GM23338 (cell line): Measurements from ENCODE around the gene FOXO3. TPM values are rescaled to one million over a fixed set of nuclear protein-coding genes. Genes with fewer than 3 reads are reported as not detected.

ENCODE experiments used
- ATAC-seq: fragments of 200-7000 bp; cut with Tn5 transposase; 3 replicates; pipeline ENCODE4 v1.9.1; 2020
- DNase-seq: peaks from one replicate; pipeline ENCODE4 v3.0.0-alpha.2; 2015; ENCODE audit warnings: low spot score
- H2AFZ ChIP-seq: fragments of 200-600 bp; sonication (generic); 2 replicates; pipeline ENCODE4 v1.8.0; 2016; ENCODE audit warnings: antibody characterized with exemption, mild to moderate bottlenecking, moderate library complexity
- H3F3A ChIP-seq: fragments of 200-600 bp; sonication (generic); replicated peaks from 2 replicates; pipeline ENCODE4 v1.8.0; 2017; ENCODE audit warnings: antibody characterized with exemption, mixed run types, low read depth
- H3K27ac ChIP-seq: fragments of 200-600 bp; sonication (generic); 2 replicates; pipeline ENCODE4 v1.6.1; 2016; ENCODE audit warnings: low read depth
- H3K27me3 ChIP-seq: fragments of 200-600 bp; sonication (generic); 2 replicates; pipeline ENCODE4 v1.8.0; 2016; ENCODE audit warnings: mild to moderate bottlenecking, mixed run types, moderate library complexity; ENCODE audit not compliant: insufficient read depth
- H3K36me3 ChIP-seq: fragments of 200-600 bp; sonication (generic); 2 replicates; pipeline ENCODE4 v1.8.0; 2016; ENCODE audit warnings: mild to moderate bottlenecking; ENCODE audit not compliant: insufficient read depth
- H3K4me1 ChIP-seq: fragments of 200-600 bp; sonication (generic); 2 replicates; pipeline ENCODE4 v1.8.0; 2016; ENCODE audit warnings: mild to moderate bottlenecking, moderate library complexity; ENCODE audit not compliant: insufficient read depth
- H3K4me2 ChIP-seq: fragments of 200-600 bp; sonication (generic); 2 replicates; pipeline ENCODE4 v1.7.1; 2017; ENCODE audit warnings: mixed run types
- H3K4me3 ChIP-seq: fragments of 200-600 bp; sonication (generic); 2 replicates; pipeline ENCODE4 v1.6.1; 2016; ENCODE audit warnings: mixed run types
- H3K79me2 ChIP-seq: fragments of 200-600 bp; sonication (generic); replicated peaks from 2 replicates; pipeline ENCODE4 v1.8.0; 2017; ENCODE audit warnings: mild to moderate bottlenecking; ENCODE audit not compliant: insufficient read depth
- H3K9me2 ChIP-seq: fragments of 200-600 bp; sonication (generic); 2 replicates; pipeline ENCODE4 v1.8.0; 2017; ENCODE audit not compliant: insufficient read depth
- H4K20me1 ChIP-seq: fragments of 200-600 bp; sonication (generic); replicated peaks from 2 replicates; pipeline ENCODE4 v1.8.0; 2017; ENCODE audit warnings: mild to moderate bottlenecking; ENCODE audit not compliant: insufficient read depth
- H3K27ac Mint-ChIP-seq: 2 replicates; pipeline ENCODE4 v1.8.0; 2020; ENCODE audit warnings: inconsistent platforms, mild to moderate bottlenecking, moderate library complexity, mixed read lengths
- H3K27me3 Mint-ChIP-seq: 3 replicates; pipeline ENCODE4 v1.8.0; 2022; ENCODE audit warnings: low read depth, mild to moderate bottlenecking, moderate library complexity, mixed read lengths, inconsistent platforms; ENCODE audit not compliant: insufficient read depth, poor library complexity
- H3K36me3 Mint-ChIP-seq: 3 replicates; pipeline ENCODE4 v1.8.0; 2021; ENCODE audit warnings: low read depth, mild to moderate bottlenecking, inconsistent platforms, moderate library complexity, mixed read lengths
- H3K4me1 Mint-ChIP-seq: 3 replicates; pipeline ENCODE4 v1.8.0; 2020; ENCODE audit warnings: mild to moderate bottlenecking, inconsistent platforms, mixed read lengths
- H3K4me3 Mint-ChIP-seq: 3 replicates; pipeline ENCODE4 v1.8.0; 2021; ENCODE audit warnings: moderate library complexity, mild to moderate bottlenecking, inconsistent platforms, mixed read lengths
- H3K9me3 Mint-ChIP-seq: 3 replicates; pipeline ENCODE4 v1.8.0; 2020; ENCODE audit warnings: moderate library complexity, mild to moderate bottlenecking, inconsistent platforms, mixed read lengths
- CREB1 ChIP-seq: fragments of 250-450 bp; sonication (Bioruptor Pico); IDR thresholded peaks from 2 replicates; pipeline ENCODE4 v1.5.0; 2020; ENCODE audit warnings: low read depth, mild to moderate bottlenecking, moderate library complexity
- EZH2 ChIP-seq: fragments of 200-600 bp; sonication (generic); IDR thresholded peaks from one replicate; pipeline ENCODE4 v1.8.0; 2017; ENCODE audit warnings: antibody characterized with exemption, mild to moderate bottlenecking, low read depth; ENCODE audit not compliant: unreplicated experiment
- EZH2phosphoT487 ChIP-seq: fragments of 200-600 bp; sonication (generic); IDR thresholded peaks from one replicate; pipeline ENCODE4 v1.8.1; 2018; ENCODE audit warnings: antibody characterized with exemption; ENCODE audit not compliant: unreplicated experiment
- JUNB ChIP-seq: IDR thresholded peaks from one replicate; pipeline ENCODE4 v1.6.1; 2016; ENCODE audit warnings: antibody characterized with exemption; ENCODE audit not compliant: unreplicated experiment
- NANOG ChIP-seq: IDR thresholded peaks from 2 replicates; pipeline ENCODE4 v1.6.1; 2016; ENCODE audit warnings: antibody characterized with exemption, borderline replicate concordance
- POLR2AphosphoS5 ChIP-seq: IDR thresholded peaks from 2 replicates; pipeline ENCODE4 v1.6.1; 2016; ENCODE audit warnings: antibody characterized with exemption, low read depth
- STAT1 ChIP-seq: IDR thresholded peaks from one replicate; pipeline ENCODE4 v1.6.1; 2016; ENCODE audit warnings: antibody characterized with exemption; ENCODE audit not compliant: unreplicated experiment
- ZNF114 ChIP-seq: fragments of 250-450 bp; sonication (Bioruptor Pico); IDR thresholded peaks from 2 replicates; pipeline ENCODE4 v1.5.0; 2020; ENCODE audit warnings: mild to moderate bottlenecking, moderate library complexity
- ZNF331 ChIP-seq: fragments of 250-450 bp; sonication (Bioruptor Pico); IDR thresholded peaks from 2 replicates; pipeline ENCODE4 v1.5.0; 2020; ENCODE audit warnings: low read depth, mild to moderate bottlenecking, moderate library complexity
- polyA plus RNA-seq: library from polyadenylated mRNA; unstranded; fragments of >200 nt; fragmentation: Nextera tagmentation; extraction: Ambion mirVana; gene quantifications from 2 replicates; pipeline ENCODE4 v1.2.1, GENCODE V29; 2016
- total RNA-seq: library from RNA; depleted of rRNA; stranded (reverse); fragments of >200 nt; shearing (Covaris generic); gene quantifications from 2 replicates; pipeline ENCODE4 v1.2.3, GENCODE V29; 2014
- TF ChIP-seq, protein P1 (sequence below): IDR thresholded peaks from 2 replicates; pipeline ENCODE4 v1.6.1; 2016; ENCODE audit warnings: antibody characterized with exemption
- TF ChIP-seq, protein P2 (sequence below), 2 experiments: fragments of 200-600 bp in 1 of 2; sonication (generic) in 1 of 2; conservative IDR thresholded peaks; 2 replicates each; pipeline versions ENCODE4 v1.5.1 to v1.6.1; 2016 to 2017; ENCODE audit warnings: antibody characterized with exemption in 2 of 2, low read depth in 2 of 2, mild to moderate bottlenecking in 2 of 2, moderate library complexity in 1 of 2
- TF ChIP-seq, protein P3 (sequence below): fragments of 250-450 bp; sonication (Bioruptor Pico); IDR thresholded peaks from 2 replicates; pipeline ENCODE4 v1.5.0; 2020; ENCODE audit warnings: mild to moderate bottlenecking, moderate library complexity
- TF ChIP-seq, protein P4 (sequence below): IDR thresholded peaks from one replicate; pipeline ENCODE4 v1.6.1; 2018; ENCODE audit warnings: antibody characterized with exemption; ENCODE audit not compliant: unreplicated experiment

FOXO3 gene
- total and polyA plus RNA-seq, 2 experiments from 2014 or later = 9.8 to 20.2 TPM

DNA sequence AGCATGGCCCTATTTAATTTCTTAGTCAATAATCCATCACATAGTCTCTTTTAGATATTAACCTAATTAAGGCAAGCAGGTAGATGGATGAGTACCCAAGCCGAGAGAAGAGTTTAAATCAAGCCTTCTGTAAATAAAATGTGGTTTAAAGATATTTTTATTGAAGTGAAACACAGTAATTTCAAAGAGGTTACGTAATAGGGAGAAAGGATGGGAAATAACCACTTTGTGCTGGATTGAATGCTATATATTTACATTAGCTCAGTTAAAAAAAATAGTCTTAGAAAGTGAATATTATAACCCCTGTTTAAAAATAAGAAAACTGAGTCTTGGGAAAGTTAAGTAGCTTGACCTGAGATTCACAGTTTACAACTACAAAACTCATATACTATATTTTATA, 37.0 kb upstream of the FOXO3 start:
- no peak overlapping the region for H3K27ac ChIP-seq
- H3K79me2 ChIP-seq = no peaks in the 10 kb centered on the region
- no peaks in the 10 kb centered on the region for H3F3A ChIP-seq
- H3K27me3 Mint-ChIP-seq = peaks cover 2% of the 10 kb centered on the region
- H3K4me3 ChIP-seq = no peak overlapping the region
- ATAC-seq (no peak), DNase-seq (no peak)
- H3K36me3 ChIP-seq = no peaks in the 10 kb centered on the region
- H3K4me1 Mint-ChIP-seq = peaks cover 11% of the 10 kb centered on the region
- H2AFZ ChIP-seq = no peak overlapping the region
- H3K4me2 ChIP-seq = no peak overlapping the region
- H3K4me1 ChIP-seq = peaks cover 7% of the 10 kb centered on the region; the same call in 1 of the 2 replicates
- TF ChIP-seq EZH2phosphoT487 = no peak
- TF ChIP-seq ZNF331 = no peak
- TF ChIP-seq, protein P1, sequence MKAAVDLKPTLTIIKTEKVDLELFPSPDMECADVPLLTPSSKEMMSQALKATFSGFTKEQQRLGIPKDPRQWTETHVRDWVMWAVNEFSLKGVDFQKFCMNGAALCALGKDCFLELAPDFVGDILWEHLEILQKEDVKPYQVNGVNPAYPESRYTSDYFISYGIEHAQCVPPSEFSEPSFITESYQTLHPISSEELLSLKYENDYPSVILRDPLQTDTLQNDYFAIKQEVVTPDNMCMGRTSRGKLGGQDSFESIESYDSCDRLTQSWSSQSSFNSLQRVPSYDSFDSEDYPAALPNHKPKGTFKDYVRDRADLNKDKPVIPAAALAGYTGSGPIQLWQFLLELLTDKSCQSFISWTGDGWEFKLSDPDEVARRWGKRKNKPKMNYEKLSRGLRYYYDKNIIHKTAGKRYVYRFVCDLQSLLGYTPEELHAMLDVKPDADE = no peak
- no peak for TF ChIP-seq NANOG
- no peak for TF ChIP-seq JUNB
- no peak for TF ChIP-seq STAT1
- TF ChIP-seq EZH2 = no peak
- TF ChIP-seq, protein P2, sequence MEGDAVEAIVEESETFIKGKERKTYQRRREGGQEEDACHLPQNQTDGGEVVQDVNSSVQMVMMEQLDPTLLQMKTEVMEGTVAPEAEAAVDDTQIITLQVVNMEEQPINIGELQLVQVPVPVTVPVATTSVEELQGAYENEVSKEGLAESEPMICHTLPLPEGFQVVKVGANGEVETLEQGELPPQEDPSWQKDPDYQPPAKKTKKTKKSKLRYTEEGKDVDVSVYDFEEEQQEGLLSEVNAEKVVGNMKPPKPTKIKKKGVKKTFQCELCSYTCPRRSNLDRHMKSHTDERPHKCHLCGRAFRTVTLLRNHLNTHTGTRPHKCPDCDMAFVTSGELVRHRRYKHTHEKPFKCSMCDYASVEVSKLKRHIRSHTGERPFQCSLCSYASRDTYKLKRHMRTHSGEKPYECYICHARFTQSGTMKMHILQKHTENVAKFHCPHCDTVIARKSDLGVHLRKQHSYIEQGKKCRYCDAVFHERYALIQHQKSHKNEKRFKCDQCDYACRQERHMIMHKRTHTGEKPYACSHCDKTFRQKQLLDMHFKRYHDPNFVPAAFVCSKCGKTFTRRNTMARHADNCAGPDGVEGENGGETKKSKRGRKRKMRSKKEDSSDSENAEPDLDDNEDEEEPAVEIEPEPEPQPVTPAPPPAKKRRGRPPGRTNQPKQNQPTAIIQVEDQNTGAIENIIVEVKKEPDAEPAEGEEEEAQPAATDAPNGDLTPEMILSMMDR (conservative IDR thresholded peaks at IDR 0.05; ENCODE audit: low read depth in 2 of 2) = no peak
- TF ChIP-seq POLR2AphosphoS5 = no peak
- TF ChIP-seq CREB1 (CRISPR knock-in tag) = no peak
- TF ChIP-seq ZNF114 = no peak
- TF ChIP-seq, protein P3, sequence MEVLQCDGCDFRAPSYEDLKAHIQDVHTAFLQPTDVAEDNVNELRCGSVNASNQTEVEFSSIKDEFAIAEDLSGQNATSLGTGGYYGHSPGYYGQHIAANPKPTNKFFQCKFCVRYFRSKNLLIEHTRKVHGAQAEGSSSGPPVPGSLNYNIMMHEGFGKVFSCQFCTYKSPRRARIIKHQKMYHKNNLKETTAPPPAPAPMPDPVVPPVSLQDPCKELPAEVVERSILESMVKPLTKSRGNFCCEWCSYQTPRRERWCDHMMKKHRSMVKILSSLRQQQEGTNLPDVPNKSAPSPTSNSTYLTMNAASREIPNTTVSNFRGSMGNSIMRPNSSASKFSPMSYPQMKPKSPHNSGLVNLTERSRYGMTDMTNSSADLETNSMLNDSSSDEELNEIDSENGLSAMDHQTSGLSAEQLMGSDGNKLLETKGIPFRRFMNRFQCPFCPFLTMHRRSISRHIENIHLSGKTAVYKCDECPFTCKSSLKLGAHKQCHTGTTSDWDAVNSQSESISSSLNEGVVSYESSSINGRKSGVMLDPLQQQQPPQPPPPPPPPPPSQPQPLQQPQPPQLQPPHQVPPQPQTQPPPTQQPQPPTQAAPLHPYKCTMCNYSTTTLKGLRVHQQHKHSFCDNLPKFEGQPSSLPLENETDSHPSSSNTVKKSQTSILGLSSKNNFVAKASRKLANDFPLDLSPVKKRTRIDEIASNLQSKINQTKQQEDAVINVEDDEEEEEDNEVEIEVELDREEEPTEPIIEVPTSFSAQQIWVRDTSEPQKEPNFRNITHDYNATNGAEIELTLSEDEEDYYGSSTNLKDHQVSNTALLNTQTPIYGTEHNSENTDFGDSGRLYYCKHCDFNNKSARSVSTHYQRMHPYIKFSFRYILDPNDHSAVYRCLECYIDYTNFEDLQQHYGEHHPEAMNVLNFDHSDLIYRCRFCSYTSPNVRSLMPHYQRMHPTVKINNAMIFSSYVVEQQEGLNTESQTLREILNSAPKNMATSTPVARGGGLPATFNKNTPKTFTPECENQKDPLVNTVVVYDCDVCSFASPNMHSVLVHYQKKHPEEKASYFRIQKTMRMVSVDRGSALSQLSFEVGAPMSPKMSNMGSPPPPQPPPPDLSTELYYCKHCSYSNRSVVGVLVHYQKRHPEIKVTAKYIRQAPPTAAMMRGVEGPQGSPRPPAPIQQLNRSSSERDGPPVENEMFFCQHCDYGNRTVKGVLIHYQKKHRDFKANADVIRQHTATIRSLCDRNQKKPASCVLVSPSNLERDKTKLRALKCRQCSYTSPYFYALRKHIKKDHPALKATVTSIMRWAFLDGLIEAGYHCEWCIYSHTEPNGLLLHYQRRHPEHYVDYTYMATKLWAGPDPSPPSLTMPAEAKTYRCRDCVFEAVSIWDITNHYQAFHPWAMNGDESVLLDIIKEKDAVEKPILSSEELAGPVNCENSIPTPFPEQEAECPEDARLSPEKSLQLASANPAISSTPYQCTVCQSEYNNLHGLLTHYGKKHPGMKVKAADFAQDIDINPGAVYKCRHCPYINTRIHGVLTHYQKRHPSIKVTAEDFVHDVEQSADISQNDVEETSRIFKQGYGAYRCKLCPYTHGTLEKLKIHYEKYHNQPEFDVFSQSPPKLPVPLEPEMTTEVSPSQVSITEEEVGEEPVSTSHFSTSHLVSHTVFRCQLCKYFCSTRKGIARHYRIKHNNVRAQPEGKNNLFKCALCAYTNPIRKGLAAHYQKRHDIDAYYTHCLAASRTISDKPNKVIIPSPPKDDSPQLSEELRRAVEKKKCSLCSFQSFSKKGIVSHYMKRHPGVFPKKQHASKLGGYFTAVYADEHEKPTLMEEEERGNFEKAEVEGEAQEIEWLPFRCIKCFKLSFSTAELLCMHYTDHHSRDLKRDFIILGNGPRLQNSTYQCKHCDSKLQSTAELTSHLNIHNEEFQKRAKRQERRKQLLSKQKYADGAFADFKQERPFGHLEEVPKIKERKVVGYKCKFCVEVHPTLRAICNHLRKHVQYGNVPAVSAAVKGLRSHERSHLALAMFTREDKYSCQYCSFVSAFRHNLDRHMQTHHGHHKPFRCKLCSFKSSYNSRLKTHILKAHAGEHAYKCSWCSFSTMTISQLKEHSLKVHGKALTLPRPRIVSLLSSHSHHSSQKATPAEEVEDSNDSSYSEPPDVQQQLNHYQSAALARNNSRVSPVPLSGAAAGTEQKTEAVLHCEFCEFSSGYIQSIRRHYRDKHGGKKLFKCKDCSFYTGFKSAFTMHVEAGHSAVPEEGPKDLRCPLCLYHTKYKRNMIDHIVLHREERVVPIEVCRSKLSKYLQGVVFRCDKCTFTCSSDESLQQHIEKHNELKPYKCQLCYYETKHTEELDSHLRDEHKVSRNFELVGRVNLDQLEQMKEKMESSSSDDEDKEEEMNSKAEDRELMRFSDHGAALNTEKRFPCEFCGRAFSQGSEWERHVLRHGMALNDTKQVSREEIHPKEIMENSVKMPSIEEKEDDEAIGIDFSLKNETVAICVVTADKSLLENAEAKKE = no peak
- TF ChIP-seq, protein P4, sequence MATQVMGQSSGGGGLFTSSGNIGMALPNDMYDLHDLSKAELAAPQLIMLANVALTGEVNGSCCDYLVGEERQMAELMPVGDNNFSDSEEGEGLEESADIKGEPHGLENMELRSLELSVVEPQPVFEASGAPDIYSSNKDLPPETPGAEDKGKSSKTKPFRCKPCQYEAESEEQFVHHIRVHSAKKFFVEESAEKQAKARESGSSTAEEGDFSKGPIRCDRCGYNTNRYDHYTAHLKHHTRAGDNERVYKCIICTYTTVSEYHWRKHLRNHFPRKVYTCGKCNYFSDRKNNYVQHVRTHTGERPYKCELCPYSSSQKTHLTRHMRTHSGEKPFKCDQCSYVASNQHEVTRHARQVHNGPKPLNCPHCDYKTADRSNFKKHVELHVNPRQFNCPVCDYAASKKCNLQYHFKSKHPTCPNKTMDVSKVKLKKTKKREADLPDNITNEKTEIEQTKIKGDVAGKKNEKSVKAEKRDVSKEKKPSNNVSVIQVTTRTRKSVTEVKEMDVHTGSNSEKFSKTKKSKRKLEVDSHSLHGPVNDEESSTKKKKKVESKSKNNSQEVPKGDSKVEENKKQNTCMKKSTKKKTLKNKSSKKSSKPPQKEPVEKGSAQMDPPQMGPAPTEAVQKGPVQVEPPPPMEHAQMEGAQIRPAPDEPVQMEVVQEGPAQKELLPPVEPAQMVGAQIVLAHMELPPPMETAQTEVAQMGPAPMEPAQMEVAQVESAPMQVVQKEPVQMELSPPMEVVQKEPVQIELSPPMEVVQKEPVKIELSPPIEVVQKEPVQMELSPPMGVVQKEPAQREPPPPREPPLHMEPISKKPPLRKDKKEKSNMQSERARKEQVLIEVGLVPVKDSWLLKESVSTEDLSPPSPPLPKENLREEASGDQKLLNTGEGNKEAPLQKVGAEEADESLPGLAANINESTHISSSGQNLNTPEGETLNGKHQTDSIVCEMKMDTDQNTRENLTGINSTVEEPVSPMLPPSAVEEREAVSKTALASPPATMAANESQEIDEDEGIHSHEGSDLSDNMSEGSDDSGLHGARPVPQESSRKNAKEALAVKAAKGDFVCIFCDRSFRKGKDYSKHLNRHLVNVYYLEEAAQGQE = no peak
- H3K4me3 Mint-ChIP-seq = no peak overlapping the region
- no peaks in the 10 kb centered on the region for H3K36me3 Mint-ChIP-seq
- H3K9me2 ChIP-seq = no peaks in the 10 kb centered on the region
- H3K27me3 ChIP-seq = no peaks in the 10 kb centered on the region
- no peaks in the 10 kb centered on the region for H3K9me3 Mint-ChIP-seq
- no peaks in the 10 kb centered on the region for H4K20me1 ChIP-seq
- H3K27ac Mint-ChIP-seq = no peak overlapping the region
